BE2C (cell line): ENCODE results near the gene FAP.

ENCODE experiments used
- DNase-seq: peaks from one replicate; pipeline ENCODE4 v3.0.0-alpha.2; 2020
- H3K27me3 ChIP-seq: fragments of 250-450 bp; sonication (Bioruptor Pico); 2 replicates; pipeline ENCODE4 v1.5.1; 2020; ENCODE audit warnings: mild to moderate bottlenecking
- H3K36me3 ChIP-seq: fragments of 250-450 bp; sonication (Bioruptor Pico); 2 replicates; pipeline ENCODE4 v1.5.1; 2020; ENCODE audit warnings: mild to moderate bottlenecking
- H3K4me1 ChIP-seq: fragments of 250-450 bp; sonication (Bioruptor Pico); 2 replicates; pipeline ENCODE4 v1.5.1; 2020
- H3K4me3 ChIP-seq: 2 replicates; pipeline ENCODE4 v1.5.1; 2011; ENCODE audit warnings: low read depth, low read length
- H3K9me3 ChIP-seq: fragments of 250-450 bp; sonication (Bioruptor Pico); 2 replicates; pipeline ENCODE4 v1.5.1; 2020
- TF ChIP-seq, protein P1 (sequence below): IDR thresholded peaks from 2 replicates; pipeline ENCODE4 v1.5.1; 2012; ENCODE audit warnings: mild to moderate bottlenecking, low read depth, low read length

FAP gene

DNA sequence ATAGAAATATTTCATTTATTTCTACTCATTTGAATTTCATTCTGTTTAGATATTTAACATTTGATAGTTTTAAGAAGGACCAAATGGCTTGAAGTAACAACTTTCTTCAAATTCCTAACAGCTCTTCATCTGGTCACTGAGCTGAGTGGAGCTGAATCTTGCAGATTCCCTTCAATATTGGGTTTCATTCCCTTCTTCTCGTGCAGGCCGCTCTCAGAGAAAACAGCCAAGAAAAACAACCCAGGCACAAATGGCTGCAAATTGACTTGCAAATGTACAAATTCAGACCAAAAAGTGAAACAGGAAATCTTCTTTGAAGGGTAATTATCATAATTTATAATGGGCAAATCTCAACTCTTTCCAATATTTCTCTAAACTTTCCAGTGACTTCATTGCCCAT is 60.9 kb downstream of the FAP start:
- DNase-seq: no peak
- H3K27me3 ChIP-seq: no peaks in the 10 kb centered on the region
- H3K4me1 ChIP-seq: no peaks in the 10 kb centered on the region
- no peaks in the 10 kb centered on the region for H3K9me3 ChIP-seq
- H3K4me3 ChIP-seq: no peak overlapping the region
- H3K36me3 ChIP-seq: no peaks in the 10 kb centered on the region
- TF ChIP-seq, protein P1, sequence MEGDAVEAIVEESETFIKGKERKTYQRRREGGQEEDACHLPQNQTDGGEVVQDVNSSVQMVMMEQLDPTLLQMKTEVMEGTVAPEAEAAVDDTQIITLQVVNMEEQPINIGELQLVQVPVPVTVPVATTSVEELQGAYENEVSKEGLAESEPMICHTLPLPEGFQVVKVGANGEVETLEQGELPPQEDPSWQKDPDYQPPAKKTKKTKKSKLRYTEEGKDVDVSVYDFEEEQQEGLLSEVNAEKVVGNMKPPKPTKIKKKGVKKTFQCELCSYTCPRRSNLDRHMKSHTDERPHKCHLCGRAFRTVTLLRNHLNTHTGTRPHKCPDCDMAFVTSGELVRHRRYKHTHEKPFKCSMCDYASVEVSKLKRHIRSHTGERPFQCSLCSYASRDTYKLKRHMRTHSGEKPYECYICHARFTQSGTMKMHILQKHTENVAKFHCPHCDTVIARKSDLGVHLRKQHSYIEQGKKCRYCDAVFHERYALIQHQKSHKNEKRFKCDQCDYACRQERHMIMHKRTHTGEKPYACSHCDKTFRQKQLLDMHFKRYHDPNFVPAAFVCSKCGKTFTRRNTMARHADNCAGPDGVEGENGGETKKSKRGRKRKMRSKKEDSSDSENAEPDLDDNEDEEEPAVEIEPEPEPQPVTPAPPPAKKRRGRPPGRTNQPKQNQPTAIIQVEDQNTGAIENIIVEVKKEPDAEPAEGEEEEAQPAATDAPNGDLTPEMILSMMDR: no peak

DNA sequence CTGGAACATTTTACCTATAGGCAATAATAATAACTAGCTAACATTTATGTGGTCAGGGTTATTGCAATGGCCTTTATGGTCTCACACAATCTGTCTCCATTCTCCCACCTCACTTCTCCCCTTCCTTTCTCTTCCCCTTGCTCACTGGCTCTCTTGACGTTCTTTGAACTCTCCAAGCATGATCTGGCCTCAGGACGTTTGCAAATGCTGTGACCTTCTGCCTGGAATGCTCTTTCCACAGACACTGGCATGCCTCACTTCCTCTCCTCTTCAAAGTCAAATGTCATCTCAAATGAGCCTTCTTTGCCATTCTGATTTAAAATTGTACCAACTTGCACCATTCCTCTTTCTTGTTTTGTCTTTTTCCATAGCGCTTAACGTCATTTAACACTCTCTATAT is 65.9 kb downstream of the FAP start:
- H3K36me3 ChIP-seq: no peaks in the 10 kb centered on the region
- TF ChIP-seq, protein P1: no peak
- no peaks in the 10 kb centered on the region for H3K4me1 ChIP-seq
- H3K9me3 ChIP-seq: no peaks in the 10 kb centered on the region
- no peak for DNase-seq
- no peak overlapping the region for H3K4me3 ChIP-seq
- H3K27me3 ChIP-seq: no peaks in the 10 kb centered on the region

DNA sequence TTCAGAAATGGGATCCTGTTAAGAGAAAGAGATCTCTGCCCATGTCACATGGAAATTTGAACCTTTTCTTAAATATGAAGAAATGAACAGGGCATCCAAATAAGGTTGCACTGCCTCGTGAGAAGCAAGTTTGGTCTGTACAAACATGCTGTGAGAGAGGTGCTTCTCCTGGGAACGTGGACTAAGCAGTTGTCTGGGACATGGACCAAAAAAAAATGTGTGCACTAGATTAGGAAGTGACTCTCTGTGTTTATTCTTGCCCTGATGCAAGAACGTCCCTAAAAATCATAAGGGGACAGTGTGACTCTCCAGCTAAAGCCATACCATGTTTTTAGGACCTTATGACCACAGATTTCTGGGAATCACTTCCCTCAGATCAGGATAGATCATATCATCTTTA is 67.5 kb downstream of the FAP start:
- no peaks in the 10 kb centered on the region for H3K36me3 ChIP-seq
- H3K4me3 ChIP-seq: no peak overlapping the region
- H3K4me1 ChIP-seq: no peaks in the 10 kb centered on the region
- no peak for DNase-seq
- TF ChIP-seq, protein P1: no peak
- no peaks in the 10 kb centered on the region for H3K9me3 ChIP-seq
- no peaks in the 10 kb centered on the region for H3K27me3 ChIP-seq

DNA sequence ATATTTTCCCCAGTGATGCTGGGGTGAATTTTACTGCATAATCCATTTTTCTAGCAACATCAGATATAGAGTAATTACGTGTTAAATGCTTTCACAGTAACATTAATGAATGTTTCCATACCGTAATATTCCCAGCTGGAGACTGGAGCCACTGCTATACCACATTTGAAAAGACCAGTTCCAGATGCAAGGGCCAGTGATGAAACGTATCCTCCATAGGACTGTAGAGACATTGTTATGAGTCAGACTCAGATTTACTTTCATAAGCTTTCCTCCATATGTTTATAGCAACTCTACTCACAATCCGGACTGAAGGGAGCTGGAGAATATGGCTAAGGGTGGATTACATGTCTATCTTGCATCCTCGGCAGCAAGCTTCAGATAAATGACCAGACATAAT is 68.5 kb downstream of the FAP start:
- H3K4me3 ChIP-seq: no peak overlapping the region
- H3K27me3 ChIP-seq: no peaks in the 10 kb centered on the region
- no peaks in the 10 kb centered on the region for H3K9me3 ChIP-seq
- TF ChIP-seq, protein P1: no peak
- no peak for DNase-seq
- H3K4me1 ChIP-seq: no peaks in the 10 kb centered on the region
- no peaks in the 10 kb centered on the region for H3K36me3 ChIP-seq

DNA sequence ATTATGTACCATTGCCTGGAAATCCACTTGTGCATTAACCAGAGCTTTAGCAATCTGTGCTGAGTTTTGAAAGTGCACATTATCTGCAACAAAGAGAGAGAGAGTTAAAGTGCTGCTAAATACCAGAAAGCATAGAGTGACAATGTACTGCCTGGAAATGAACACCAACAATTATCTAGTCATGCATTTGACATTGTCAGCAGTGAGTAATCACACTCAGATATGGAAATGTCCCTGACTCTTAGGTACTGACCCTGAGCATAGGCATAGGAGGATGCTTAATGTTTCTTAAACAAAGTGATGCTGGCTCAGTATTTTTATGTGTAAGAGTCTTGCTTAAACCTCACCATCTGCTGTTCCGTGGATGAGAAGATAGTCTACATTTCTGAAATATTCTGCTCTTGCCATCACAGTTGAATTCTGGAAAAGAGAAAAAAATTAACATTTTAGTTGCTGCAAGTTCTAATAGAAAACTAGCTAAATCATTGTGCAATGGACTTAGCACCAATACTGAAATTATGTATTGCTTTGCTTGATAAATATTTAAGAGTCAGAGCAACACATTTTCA is 70.4 kb downstream of the FAP start:
- no peaks in the 10 kb centered on the region for H3K4me1 ChIP-seq
- DNase-seq: no peak

DNA sequence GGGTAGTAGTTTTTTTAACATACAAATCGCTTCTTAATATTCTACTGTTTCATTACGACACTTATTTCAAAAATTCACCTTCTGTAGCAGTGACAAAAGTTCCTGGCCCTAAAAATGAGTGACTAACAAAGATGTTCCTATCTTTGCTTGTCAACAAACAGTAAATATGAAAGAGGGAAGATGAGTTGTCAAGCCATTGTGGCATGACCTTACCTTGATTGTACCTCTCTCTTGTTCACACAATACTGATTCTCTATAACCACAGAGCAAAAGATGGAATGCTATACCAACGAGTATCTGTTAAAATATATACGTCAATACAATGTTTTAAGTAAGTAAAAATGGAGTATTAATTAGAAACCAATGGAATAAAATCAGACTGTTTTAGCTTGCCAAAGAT is 76.5 kb downstream of the FAP start:
- Histone ChIP-seq H3K4me1 (no peaks in the 10 kb centered on the region), H3K9me3 (no peaks in the 10 kb centered on the region), H3K27me3 (no peaks in the 10 kb centered on the region), H3K4me3 (no peak overlapping the region), H3K36me3 (no peaks in the 10 kb centered on the region)
- TF ChIP-seq, protein P1: no peak
- DNase-seq: no peak

More for the DNA sequence above, 70.4 kb downstream of the FAP start:
- Histone ChIP-seq H3K4me3 (no peak overlapping the region), H3K27me3 (no peaks in the 10 kb centered on the region), H3K36me3 (no peaks in the 10 kb centered on the region), H3K9me3 (no peaks in the 10 kb centered on the region)
- TF ChIP-seq, protein P1: no peak
